GM08714 (cell line): ENCODE data around the gene SLC39A11.

ENCODE experiments used
- H3K4me3 ChIP-seq: fragments of 200-500 bp; sonication (Bioruptor generic); 2 replicates; pipeline ENCODE4 v1.5.1; 2014; ENCODE audit warnings: mild to moderate bottlenecking, low read length, inconsistent platforms
- ZNF274 ChIP-seq: IDR thresholded peaks from 2 replicates; pipeline ENCODE4 v1.6.1; 2012; ENCODE audit warnings: mild to moderate bottlenecking, low read depth, low read length

Gene SLC39A11

DNA sequence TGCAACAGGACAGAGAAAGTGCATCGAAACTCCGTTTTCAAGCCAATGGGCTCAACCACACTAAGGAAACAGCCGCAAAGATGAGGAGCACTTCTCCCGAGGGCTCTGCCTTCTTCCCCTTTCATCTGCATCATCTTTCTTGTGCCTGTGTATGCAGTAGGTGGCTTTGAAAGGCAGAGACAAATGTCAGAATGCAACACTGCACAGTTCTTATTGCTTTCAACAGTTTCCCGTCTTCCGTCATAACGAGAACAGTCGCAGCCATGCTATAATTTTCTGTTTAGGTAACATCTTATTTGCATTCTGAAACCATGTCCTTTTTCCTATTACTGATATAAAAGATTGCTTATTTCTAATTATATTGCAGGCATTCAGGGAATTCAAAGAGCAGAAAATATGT is 205.2 kb downstream of the SLC39A11 start:
- H3K4me3 ChIP-seq = no peak overlapping the region
- TF ChIP-seq ZNF274 = no peak

DNA sequence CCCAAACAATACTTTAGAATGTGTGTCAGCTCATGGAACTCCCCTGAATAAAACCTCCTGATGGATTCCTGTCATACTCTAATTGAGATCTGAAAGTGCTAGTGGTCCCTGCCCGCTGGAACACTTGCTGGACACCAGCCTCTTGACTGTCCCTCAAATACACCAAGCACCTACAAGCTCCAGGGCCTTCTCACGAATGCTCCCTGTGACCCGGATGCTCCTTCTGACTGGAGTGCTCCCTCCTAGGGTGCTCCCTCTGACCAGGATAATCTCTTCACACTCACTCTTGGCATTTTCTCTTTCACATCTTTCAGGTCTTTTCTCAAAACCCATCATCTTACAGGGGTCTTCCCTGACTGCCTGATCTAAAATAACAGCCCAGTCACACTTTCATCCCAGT is 205.9 kb downstream of the SLC39A11 start:
- no peak for TF ChIP-seq ZNF274
- no peak overlapping the region for H3K4me3 ChIP-seq

- TF ChIP-seq ZNF274 = no peak
- no peak overlapping the region for H3K4me3 ChIP-seq
Measured at GRCh38 chr17:72884066-72884465, 208.4 kb downstream of the SLC39A11 start.

DNA sequence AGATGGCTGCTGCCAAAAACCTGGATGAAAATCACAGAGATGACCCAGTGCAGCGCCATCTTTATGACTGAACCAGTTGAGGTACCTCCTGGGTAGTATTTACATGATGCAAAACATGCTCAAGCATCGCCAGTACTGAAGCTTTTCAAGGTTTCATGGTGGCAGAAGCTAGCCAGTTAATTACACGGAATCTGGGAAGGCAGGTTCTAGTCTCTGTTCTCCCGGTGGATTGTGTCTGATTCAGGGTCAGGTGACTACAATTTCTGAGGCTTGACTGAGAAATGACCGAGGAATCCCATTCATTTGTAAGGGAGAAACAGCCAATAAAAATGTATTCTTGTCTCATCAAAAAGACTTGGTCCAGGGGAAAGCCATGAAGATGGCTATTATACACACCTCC is 209.1 kb downstream of the SLC39A11 start:
- no peak overlapping the region for H3K4me3 ChIP-seq
- no peak for TF ChIP-seq ZNF274

DNA sequence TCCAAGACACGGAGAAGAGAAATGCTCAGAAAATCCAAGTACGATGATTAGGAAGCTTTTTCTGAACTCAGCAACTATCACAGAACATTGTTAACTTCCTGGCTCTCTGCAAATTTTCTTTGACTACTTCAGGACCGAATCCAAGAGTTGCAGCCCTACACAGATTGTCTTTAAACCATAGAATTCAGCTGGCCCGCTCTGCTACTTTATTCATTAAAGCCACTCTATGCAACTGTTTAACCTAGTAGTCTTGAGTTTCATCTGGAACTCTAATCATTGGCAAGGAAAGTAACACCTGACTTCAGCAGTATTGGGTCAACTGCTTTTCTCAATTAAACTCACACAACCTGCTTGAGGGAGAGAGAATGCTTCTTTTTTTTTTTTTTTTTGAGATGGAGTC is 210.1 kb downstream of the SLC39A11 start:
- H3K4me3 ChIP-seq = no peak overlapping the region
- TF ChIP-seq ZNF274 = no peak

GRCh38 chr17:72879877-72880276 is 212.6 kb downstream of the SLC39A11 start:
- TF ChIP-seq ZNF274 = no peak
- no peak overlapping the region for H3K4me3 ChIP-seq

GRCh38 chr17:72878975-72879660 is 213.4 kb downstream of the SLC39A11 start:
- TF ChIP-seq ZNF274 = no peak

GRCh38 chr17:72877348-72877747 is 215.1 kb downstream of the SLC39A11 start:
- no peak overlapping the region for H3K4me3 ChIP-seq
- TF ChIP-seq ZNF274 = no peak

More at GRCh38 chr17:72878975-72879660, 213.4 kb downstream of the SLC39A11 start:
- H3K4me3 ChIP-seq = no peak overlapping the region

DNA sequence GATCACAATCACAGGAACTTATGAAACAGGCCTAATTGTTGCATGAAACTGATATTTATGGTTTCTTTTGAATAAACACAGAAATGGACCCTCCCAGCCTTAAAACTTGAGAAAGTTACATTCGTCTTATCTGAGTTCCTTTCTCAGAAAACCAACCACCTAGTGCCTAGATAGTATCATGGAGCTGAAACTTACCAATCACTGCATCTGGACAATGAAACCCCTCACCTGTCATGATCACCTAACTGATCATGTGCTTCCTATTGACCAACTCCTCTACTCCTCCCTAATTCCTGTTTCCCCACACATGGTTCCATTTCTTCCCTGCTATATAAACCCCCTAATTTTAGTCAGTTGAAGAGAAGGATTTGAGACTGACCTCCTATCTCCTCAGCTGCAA is 216.1 kb downstream of the SLC39A11 start:
- no peak for TF ChIP-seq ZNF274
- no peak overlapping the region for H3K4me3 ChIP-seq

DNA sequence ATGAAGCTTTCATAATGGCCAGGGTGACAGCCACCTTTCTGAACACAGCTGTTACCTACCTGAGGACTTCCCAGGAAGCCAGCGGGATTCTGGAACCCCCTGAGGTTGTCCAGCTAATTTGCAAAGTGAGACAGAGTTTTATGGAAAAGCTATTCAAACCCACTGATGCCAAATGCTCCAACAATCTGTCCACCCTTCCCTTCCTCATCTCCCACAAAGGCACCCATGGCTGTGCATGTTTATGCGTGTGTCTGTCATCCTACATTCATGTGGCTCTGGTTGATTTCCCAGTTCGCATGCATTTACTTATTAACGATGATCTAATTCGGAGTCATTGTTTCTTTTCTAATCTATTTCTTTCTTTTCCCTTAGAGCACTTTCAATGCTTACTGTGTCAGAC is 217.1 kb downstream of the SLC39A11 start:
- no peak for TF ChIP-seq ZNF274
- H3K4me3 ChIP-seq = no peak overlapping the region

DNA sequence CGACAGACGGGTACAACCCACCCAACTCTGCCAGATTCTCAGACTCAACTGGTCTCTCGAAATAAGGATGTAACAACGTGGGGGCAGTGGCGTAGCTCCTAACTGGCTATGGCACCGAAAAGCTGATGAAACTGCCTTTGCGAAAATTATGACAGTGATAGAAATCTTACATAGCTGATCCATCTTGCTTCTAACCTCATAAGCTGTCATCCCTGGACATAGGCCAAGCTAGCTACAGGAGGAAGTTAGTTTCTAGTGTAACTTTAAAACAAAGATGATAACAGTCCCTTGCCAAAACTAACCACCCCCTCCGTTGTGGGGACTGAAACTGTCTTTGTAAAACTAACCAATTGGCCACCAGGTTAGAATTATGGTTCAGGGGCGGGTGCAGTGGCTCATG is 220.1 kb downstream of the SLC39A11 start:
- no peak for TF ChIP-seq ZNF274
- H3K4me3 ChIP-seq = no peak overlapping the region

DNA sequence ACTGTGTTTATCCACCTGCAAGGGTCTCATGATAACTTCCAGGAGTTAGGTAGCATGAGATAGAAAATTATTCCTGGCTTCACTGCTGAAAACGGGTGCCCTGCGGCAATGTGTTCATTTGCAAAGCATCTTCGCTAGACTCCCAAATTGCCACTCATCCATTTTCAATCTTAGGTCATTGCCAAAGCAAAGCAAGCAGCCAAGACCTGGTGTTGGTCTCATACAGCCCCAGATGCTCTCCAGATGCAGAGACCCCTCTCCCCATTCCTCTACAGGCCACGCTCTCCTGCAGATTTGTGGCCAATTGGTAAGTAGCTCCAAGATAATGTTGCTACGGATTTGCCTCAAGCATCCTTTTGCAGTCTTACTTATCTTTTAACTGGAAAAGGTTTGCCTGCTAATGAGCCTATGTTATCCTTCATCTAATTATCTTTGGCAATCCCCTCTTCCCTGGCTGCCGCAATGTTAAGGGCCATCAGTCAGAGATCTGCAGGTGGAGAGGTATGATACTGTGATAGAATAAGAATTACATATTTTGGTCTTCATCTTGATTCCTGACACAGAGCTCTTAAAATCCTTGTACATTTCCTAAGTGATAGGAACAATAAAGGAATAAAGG is 222.0 kb downstream of the SLC39A11 start:
- TF ChIP-seq ZNF274 = no peak
- no peak overlapping the region for H3K4me3 ChIP-seq

- no peak for TF ChIP-seq ZNF274
- no peak overlapping the region for H3K4me3 ChIP-seq
Measured at GRCh38 chr17:72869630-72870029, 222.9 kb downstream of the SLC39A11 start.

DNA sequence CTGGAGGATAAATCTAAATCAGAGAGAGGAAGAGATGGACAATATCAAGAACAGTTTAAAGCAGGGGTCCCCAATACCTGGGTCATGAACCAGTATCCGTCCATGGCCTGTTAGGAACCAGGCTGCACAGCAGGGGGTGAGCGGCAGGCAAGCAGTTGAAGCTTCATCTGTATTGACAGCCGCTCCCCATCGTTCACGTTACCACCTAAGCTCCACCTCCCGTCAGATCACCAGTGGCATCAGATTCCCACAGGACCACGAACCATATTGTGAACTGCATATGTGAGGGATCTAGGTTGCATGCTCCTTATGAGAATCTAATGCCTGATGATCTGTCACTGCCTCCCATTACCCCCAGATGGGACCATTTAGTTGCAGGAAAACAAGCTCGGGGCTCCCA is 226.5 kb downstream of the SLC39A11 start:
- H3K4me3 ChIP-seq = no peak overlapping the region
- no peak for TF ChIP-seq ZNF274

DNA sequence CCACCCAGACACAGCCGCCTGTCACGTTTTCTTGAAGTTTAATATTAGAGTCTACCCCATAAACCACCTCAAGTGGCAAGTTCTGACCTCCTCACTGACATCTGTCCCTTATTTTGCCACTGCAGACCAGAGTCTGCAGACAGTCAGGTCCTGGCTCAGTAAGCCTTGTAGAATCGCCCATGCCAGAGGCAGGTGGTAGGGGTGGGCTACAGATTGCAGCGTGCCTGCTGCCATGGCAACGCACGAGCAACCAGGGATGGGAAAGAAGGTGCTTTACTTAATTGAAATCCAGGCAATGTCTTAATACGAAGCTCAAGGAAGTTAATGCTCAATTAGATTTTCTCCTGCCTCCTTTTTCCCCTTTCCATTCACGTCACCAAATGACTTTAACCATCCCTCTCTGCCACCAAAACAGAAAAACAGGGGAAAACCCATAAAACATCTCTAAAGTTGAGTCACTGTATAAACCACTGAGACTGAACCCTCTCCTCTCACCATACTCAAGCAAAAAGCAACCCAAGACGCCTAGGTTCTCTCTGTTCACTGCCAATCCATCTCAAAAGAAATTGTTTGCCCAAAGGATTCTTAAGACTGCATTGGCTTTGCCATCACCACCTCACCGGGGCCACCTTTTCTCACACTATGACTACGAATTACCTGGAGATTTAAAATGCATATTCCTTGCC is 228.8 kb downstream of the SLC39A11 start:
- no peak overlapping the region for H3K4me3 ChIP-seq
- TF ChIP-seq ZNF274 = no peak

- no peak overlapping the region for H3K4me3 ChIP-seq
- TF ChIP-seq ZNF274 = no peak
Measured at GRCh38 chr17:72862276-72862999, 230.1 kb downstream of the SLC39A11 start.
